Vagina (tissue), 2 donors: ENCODE data around the gene ANKRD1. TPM values are rescaled to one million over a fixed set of nuclear protein-coding genes. Genes with fewer than 3 reads are reported as not detected.

Source experiments
- DNase-seq, 2 donors: peaks; one replicate each; pipeline ENCODE4 v3.0.0-alpha.2; 2017; ENCODE audit errors: extremely low spot score in 2 of 2
- H3K27ac ChIP-seq: fragments of 200-600 bp; sonication (generic); one replicate; pipeline ENCODE4 v1.5.1; 2019
- H3K27me3 ChIP-seq: fragments of 200-600 bp; sonication (generic); one replicate; pipeline ENCODE4 v1.5.1; 2019
- H3K36me3 ChIP-seq, 2 donors: fragments of 200-600 bp; sonication (generic); one replicate each; pipeline ENCODE4 v1.5.1; 2017 to 2019
- H3K4me1 ChIP-seq: fragments of 200-600 bp; sonication (generic); one replicate; pipeline ENCODE4 v1.5.1; 2019
- H3K4me3 ChIP-seq, 2 donors: fragments of 200-600 bp; sonication (generic); 1 replicate in 1 of 2; 2 replicates in 1 of 2; pipeline ENCODE4 v1.5.1; 2016 to 2019
- H3K9me3 ChIP-seq: fragments of 200-600 bp; sonication (generic); one replicate; pipeline ENCODE4 v1.5.1; 2019
- CTCF ChIP-seq, 3 experiments: fragments of 450-650 bp in 2 of 3; fragments of 200-600 bp in 1 of 3; sonication (generic) in 1 of 3; IDR thresholded peaks; one replicate each; pipeline ENCODE4 v1.5.1; 2017 to 2019; ENCODE audit warnings: antibody characterized with exemption in 3 of 3, mild to moderate bottlenecking in 2 of 3, moderate library complexity in 2 of 3
- POLR2A ChIP-seq, 2 donors: fragments of 450-650 bp; IDR thresholded peaks; one replicate each; pipeline ENCODE4 v1.6.1; 2017; ENCODE audit warnings: antibody characterized with exemption in 2 of 2, mild to moderate bottlenecking in 2 of 2, moderate library complexity in 2 of 2
- POLR2AphosphoS5 ChIP-seq, 2 donors: sonication (generic); formaldehyde crosslinking; IDR thresholded peaks; one replicate each; pipeline ENCODE4 v1.9.0; 2017; ENCODE audit warnings: antibody characterized with exemption in 2 of 2, mild to moderate bottlenecking in 2 of 2, low read depth in 1 of 2; ENCODE audit not compliant: insufficient read depth in 1 of 2
- intact Hi-C: fragments of 100-400 bp; cut with DNase I; formaldehyde crosslinking; loops from one replicate; pipeline ENCODE4 v1.15.1; 2023
- total RNA-seq: library from RNA; depleted of rRNA; stranded (reverse); fragments of >200 nt; gene quantifications from one replicate; pipeline ENCODE4 v1.2.3, GENCODE V29; 2016

ANKRD1 gene
- total RNA-seq, 1 donor from 2014 or later = not detected

GRCh38 chr10:90960355-90960814, 39.5 kb upstream of the ANKRD1 start:
- TF ChIP-seq POLR2AphosphoS5 (IDR thresholded peaks at IDR 0.05; ENCODE audit: insufficient read depth in 1 of 2, low read depth in 1 of 2) = peak in 1 of 2 donors; percentile 16
- TF ChIP-seq CTCF (IDR thresholded peaks at IDR 0.05) = no peak
- no peak overlapping the region for H3K27ac ChIP-seq
- intact Hi-C loops = no loop called here

GRCh38 chr10:90959826-90960225, 38.9 kb upstream of the ANKRD1 start:
- Histone ChIP-seq H3K27me3 (no peaks in the 10 kb centered on the region), H3K9me3 (no peaks in the 10 kb centered on the region), H3K4me3 (no peak overlapping the region), H3K27ac (no peak overlapping the region), H3K4me1 (peaks cover 1% of the 10 kb centered on the region), H3K36me3 (no peaks in the 10 kb centered on the region)
- TF ChIP-seq POLR2A (IDR thresholded peaks at IDR 0.05) (no peak), CTCF (IDR thresholded peaks at IDR 0.05) (no peak)
- DNase-seq = no peak
- intact Hi-C loops = no loop called here

More at GRCh38 chr10:90960355-90960814, 39.5 kb upstream of the ANKRD1 start:
- Histone ChIP-seq H3K27me3 (no peaks in the 10 kb centered on the region), H3K4me3 (no peak overlapping the region), H3K4me1 (peaks cover 4% of the 10 kb centered on the region), H3K36me3 (no peaks in the 10 kb centered on the region), H3K9me3 (no peaks in the 10 kb centered on the region)
- no peak for DNase-seq

GRCh38 chr10:90958781-90959180, 37.9 kb upstream of the ANKRD1 start:
- Histone ChIP-seq H3K9me3 (no peaks in the 10 kb centered on the region), H3K4me3 (no peak overlapping the region), H3K27ac (no peak overlapping the region), H3K4me1 (no peaks in the 10 kb centered on the region), H3K27me3 (no peaks in the 10 kb centered on the region), H3K36me3 (no peaks in the 10 kb centered on the region)
- DNase-seq = no peak
- intact Hi-C loops = no loop called here
- TF ChIP-seq POLR2A (IDR thresholded peaks at IDR 0.05) = no peak
- no peak for TF ChIP-seq POLR2AphosphoS5 (IDR thresholded peaks at IDR 0.05; ENCODE audit: insufficient read depth in 1 of 2, low read depth in 1 of 2)
- TF ChIP-seq CTCF (IDR thresholded peaks at IDR 0.05) = no peak

GRCh38 chr10:90947030-90947960, 26.4 kb upstream of the ANKRD1 start:
- Histone ChIP-seq H3K4me1 (no peaks in the 10 kb centered on the region), H3K27ac (no peak overlapping the region), H3K27me3 (no peaks in the 10 kb centered on the region), H3K36me3 (no peaks in the 10 kb centered on the region), H3K4me3 (no peak overlapping the region), H3K9me3 (no peaks in the 10 kb centered on the region)
- no peak for DNase-seq
- TF ChIP-seq POLR2AphosphoS5 (IDR thresholded peaks at IDR 0.05; ENCODE audit: insufficient read depth in 1 of 2, low read depth in 1 of 2) (no peak), CTCF (IDR thresholded peaks at IDR 0.05) (no peak), POLR2A (IDR thresholded peaks at IDR 0.05) (no peak)
- intact Hi-C loops = no loop called here

- intact Hi-C loops = no loop called here
- no peaks in the 10 kb centered on the region for H3K36me3 ChIP-seq
- no peaks in the 10 kb centered on the region for H3K4me1 ChIP-seq
- H3K27ac ChIP-seq = no peak overlapping the region
- DNase-seq = no peak
- H3K4me3 ChIP-seq = no peak overlapping the region
- TF ChIP-seq POLR2A (IDR thresholded peaks at IDR 0.05) (no peak), CTCF (IDR thresholded peaks at IDR 0.05) (no peak)
- H3K9me3 ChIP-seq = no peaks in the 10 kb centered on the region
- H3K27me3 ChIP-seq = no peaks in the 10 kb centered on the region
Measured at GRCh38 chr10:90945491-90946070, 24.7 kb upstream of the ANKRD1 start.
